ENCODE measurements around the gene KCNMA1. TPM values are rescaled to one million over a fixed set of nuclear protein-coding genes. Genes with fewer than 3 reads are reported as not detected.

KCNMA1 gene
- total RNA-seq, 1 experiment from 2014 or later, result 0.49 TPM

DNA sequence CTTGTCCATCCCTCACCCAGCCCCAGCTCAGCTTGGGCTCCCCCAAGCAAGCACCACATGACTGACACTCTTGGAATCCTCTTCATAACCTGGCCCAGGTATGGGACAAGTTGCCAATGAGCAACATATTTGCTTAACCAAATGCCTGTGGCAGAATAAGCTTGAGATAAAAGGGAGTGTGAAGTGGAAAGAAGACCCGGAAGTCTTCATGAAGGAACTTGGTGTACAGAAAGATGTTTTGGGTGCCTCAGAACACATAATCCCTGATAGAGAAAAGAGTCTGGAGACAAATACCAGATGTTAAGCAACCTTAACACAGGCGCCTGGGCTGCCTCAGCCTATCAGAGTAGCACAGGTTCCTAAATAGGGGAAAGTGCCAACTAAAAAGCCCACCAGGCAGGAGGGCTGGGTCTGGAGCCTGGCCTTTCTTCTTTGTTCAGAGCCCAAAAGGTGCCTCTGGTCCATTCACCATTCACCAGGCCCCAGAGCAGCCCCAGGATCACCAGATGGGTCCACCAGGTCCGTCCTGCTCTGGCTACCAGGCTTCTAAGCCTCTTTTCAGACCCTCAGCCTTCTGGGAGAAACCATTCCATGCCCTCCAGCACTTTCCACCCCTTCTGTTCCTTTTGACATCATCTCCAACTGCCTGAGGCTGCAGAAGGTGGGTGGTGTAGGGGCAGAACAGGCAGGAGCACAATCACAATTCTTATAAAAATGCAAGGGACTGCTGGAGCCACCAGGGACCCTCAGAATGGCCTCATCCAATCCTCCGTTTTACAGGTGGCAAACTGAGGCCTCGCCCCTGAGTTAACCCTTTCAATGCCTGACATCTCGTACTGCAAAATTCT lies 22.6 kb downstream of the KCNMA1 start (continued):
- TF ChIP-seq, protein P1, sequence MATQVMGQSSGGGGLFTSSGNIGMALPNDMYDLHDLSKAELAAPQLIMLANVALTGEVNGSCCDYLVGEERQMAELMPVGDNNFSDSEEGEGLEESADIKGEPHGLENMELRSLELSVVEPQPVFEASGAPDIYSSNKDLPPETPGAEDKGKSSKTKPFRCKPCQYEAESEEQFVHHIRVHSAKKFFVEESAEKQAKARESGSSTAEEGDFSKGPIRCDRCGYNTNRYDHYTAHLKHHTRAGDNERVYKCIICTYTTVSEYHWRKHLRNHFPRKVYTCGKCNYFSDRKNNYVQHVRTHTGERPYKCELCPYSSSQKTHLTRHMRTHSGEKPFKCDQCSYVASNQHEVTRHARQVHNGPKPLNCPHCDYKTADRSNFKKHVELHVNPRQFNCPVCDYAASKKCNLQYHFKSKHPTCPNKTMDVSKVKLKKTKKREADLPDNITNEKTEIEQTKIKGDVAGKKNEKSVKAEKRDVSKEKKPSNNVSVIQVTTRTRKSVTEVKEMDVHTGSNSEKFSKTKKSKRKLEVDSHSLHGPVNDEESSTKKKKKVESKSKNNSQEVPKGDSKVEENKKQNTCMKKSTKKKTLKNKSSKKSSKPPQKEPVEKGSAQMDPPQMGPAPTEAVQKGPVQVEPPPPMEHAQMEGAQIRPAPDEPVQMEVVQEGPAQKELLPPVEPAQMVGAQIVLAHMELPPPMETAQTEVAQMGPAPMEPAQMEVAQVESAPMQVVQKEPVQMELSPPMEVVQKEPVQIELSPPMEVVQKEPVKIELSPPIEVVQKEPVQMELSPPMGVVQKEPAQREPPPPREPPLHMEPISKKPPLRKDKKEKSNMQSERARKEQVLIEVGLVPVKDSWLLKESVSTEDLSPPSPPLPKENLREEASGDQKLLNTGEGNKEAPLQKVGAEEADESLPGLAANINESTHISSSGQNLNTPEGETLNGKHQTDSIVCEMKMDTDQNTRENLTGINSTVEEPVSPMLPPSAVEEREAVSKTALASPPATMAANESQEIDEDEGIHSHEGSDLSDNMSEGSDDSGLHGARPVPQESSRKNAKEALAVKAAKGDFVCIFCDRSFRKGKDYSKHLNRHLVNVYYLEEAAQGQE (IDR thresholded peaks at IDR 0.05; ENCODE audit: low read depth), result no peak
- TF ChIP-seq EZH2phosphoT487 (IDR thresholded peaks at IDR 0.05; ENCODE audit: borderline replicate concordance), result no peak

- Histone ChIP-seq H4K20me1 (ENCODE audit: insufficient read depth) (no peaks in the 10 kb centered on the region), H3K27me3 (ENCODE audit: insufficient read depth, low read length) (no peaks in the 10 kb centered on the region), H3K9me2 (ENCODE audit: insufficient read depth) (no peaks in the 10 kb centered on the region), H3K36me3 (ENCODE audit: control insufficient read depth in 1 of 2, insufficient read depth in 2 of 2, low read length in 2 of 2) (no peaks in the 10 kb centered on the region), H3K4me3 (replicated peaks in 1 of 2; ENCODE audit: low read depth in 1 of 2, low read length in 2 of 2) (no peak overlapping the region), H3K79me2 (ENCODE audit: insufficient read depth, low read length) (no peaks in the 10 kb centered on the region), H3K9me3 (ENCODE audit: control insufficient read depth in 1 of 2, insufficient read depth in 1 of 2, low read depth in 1 of 2, low read length in 2 of 2) (no peaks in the 10 kb centered on the region), H3K4me2 (ENCODE audit: low read length) (no peak overlapping the region), H3K9ac (ENCODE audit: low read length) (no peak overlapping the region), H3K4me1 (ENCODE audit: control insufficient read depth in 1 of 2, insufficient read depth in 2 of 2, low read length in 2 of 2) (no peaks in the 10 kb centered on the region), H3K27ac (ENCODE audit: low read depth, low read length) (no peak overlapping the region), H2AFZ (ENCODE audit: low read depth, low read length, poor library complexity, severe bottlenecking) (no peak overlapping the region)
- no TSS peak for BruUV-seq (replicated peaks)
- ChIA-PET RAD21 (ENCODE audit: low non-redundant PET in 1 of 2, low total read pairs in 2 of 2, uncharacterized antibody in 2 of 2, unreplicated experiment in 2 of 2) (no interaction called here), POLR2A (no interaction called here), CTCF (interaction anchor here (0.7 kb wide), 1 partner anchor 8 kb away, joined by 3 read pairs; no protein-coding TSS in a partner anchor)
- TF ChIP-seq SIN3A (IDR thresholded peaks at IDR 0.05; ENCODE audit: low read depth), result no peak
- TF ChIP-seq RAD21 (IDR thresholded peaks at IDR 0.05; ENCODE audit: low read depth), result no peak
- TF ChIP-seq, protein P1 (IDR thresholded peaks at IDR 0.05; ENCODE audit: low read depth), result no peak
- no peak for TF ChIP-seq MAX (IDR thresholded peaks at IDR 0.05)
- no peak for TF ChIP-seq YY1 (IDR thresholded peaks at IDR 0.05; ENCODE audit: extremely low read depth, insufficient replicate concordance, low read depth, low read length)
- no peak for TF ChIP-seq POLR2AphosphoS5 (IDR thresholded peaks at IDR 0.05; ENCODE audit: low read depth, low read length)
- no peak for ATAC-seq
- DNase-seq (ENCODE audit: low read depth, low spot score), result no peak
- intact Hi-C loops (cut with micrococcal nuclease), result loop anchor here (5.0 kb wide), 1 partner anchor 51 kb away; no protein-coding TSS in a partner anchor
Measured at GRCh38 chr10:77613476-77614130, 24.0 kb downstream of the KCNMA1 start.

Measured in HCT116 (cell line).